ENCODE measurements around the gene GPR3. TPM values are rescaled to one million over a fixed set of nuclear protein-coding genes. Genes with fewer than 3 reads are reported as not detected.

The GPR3 gene
- total and polyA plus RNA-seq, 2 donors (not counting 3 experiments of a cell fraction or from before 2014, with no cell fraction given), result 1.8 TPM

GRCh38 chr1:27402349-27402754 is 9.9 kb downstream of the GPR3 start:
- no TSS peak for BruUV-seq (replicated peaks)
- intact Hi-C loops (cut with micrococcal nuclease), result loop anchor here (1.0 to 2.0 kb wide), 2 partner anchors 26 to 204 kb away; no protein-coding TSS in a partner anchor
- ChIA-PET CTCF (interaction anchor here (0.6 to 3.0 kb wide), 9 partner anchors 14 to 261 kb away, joined by 3 to 33 read pairs (median 3); partner anchors contain the start of gene AHDC1), POLR2A (interaction anchor here (0.8 kb wide), 1 partner anchor 86 kb away, joined by 3 read pairs; no protein-coding TSS in a partner anchor)
- H3K36me3 ChIP-seq (ENCODE audit: control insufficient read depth in 2 of 2, extremely low read depth in 1 of 2, insufficient read depth in 2 of 2, low read length in 2 of 2), result peaks cover 0 to 11% of the 10 kb centered on the region in 2 experiments
- peak; percentile 74 for DNase-seq (ENCODE audit: low read depth, low spot score)
- TF ChIP-seq FOS (IDR thresholded peaks at IDR 0.05; ENCODE audit: borderline replicate concordance, insufficient read depth, low read length), result no peak
- no peak for TF ChIP-seq GATA2 (IDR thresholded peaks at IDR 0.05; ENCODE audit: insufficient read depth, insufficient read length, low read depth, low read length)
- no peak for TF ChIP-seq JUN (IDR thresholded peaks at IDR 0.05; ENCODE audit: borderline replicate concordance, insufficient read depth, insufficient read length, low read depth)
- TF ChIP-seq MYC (IDR thresholded peaks at IDR 0.05; ENCODE audit: low read depth, low read length), result no peak
- TF ChIP-seq EZH2 (IDR thresholded peaks at IDR 0.05; ENCODE audit: borderline replicate concordance, low read depth, low read length, severe bottlenecking), result no peak
- TF ChIP-seq CTCF (IDR thresholded peaks at IDR 0.05; ENCODE audit: extremely low read depth in 1 of 2, insufficient read depth in 1 of 2, low read depth in 1 of 2, low read length in 2 of 2), result peak; percentile 57 to 81
- H3K27me3 ChIP-seq (ENCODE audit: control insufficient read depth in 2 of 2, insufficient read depth in 2 of 2, low read length in 2 of 2), result no peaks in the 10 kb centered on the region
- FAIRE-seq, result peak; percentile 70
- H3K9ac ChIP-seq (replicated peaks; ENCODE audit: extremely low read depth, insufficient read depth, low read length), result no peak overlapping the region
- no peak overlapping the region for H2AFZ ChIP-seq (ENCODE audit: low read depth, low read length)
- peaks cover 4% of the 10 kb centered on the region for H3K4me1 ChIP-seq (ENCODE audit: control insufficient read depth, extremely low read depth, insufficient read depth, low read length)
- no peak overlapping the region for H3K27ac ChIP-seq (ENCODE audit: insufficient read depth, low read depth, low read length)
- H3K9me1 ChIP-seq (replicated peaks; ENCODE audit: control insufficient read depth, extremely low read depth, insufficient read depth, low read length), result no peaks in the 10 kb centered on the region
- H3K9me3 ChIP-seq (replicated peaks; ENCODE audit: control insufficient read depth, insufficient read depth, low read length), result no peaks in the 10 kb centered on the region
- H3K4me3 ChIP-seq (replicated peaks in 1 of 3; ENCODE audit: insufficient read depth in 1 of 3, low read depth in 1 of 3, low read length in 3 of 3), result no peak overlapping the region
- dilution Hi-C loops (cut with MboI; ENCODE audit: extremely low pct_ligation_motif_present, low sequenced_read_pairs), result loop anchor here (25.0 kb wide), 1 partner anchor 185 kb away; no protein-coding TSS in a partner anchor
- no peaks in the 10 kb centered on the region for H4K20me1 ChIP-seq (replicated peaks; ENCODE audit: control insufficient read depth, extremely low read depth, insufficient read depth, low read length)
- no peak overlapping the region for H3K4me2 ChIP-seq (ENCODE audit: insufficient read depth, low read length)
- no peaks in the 10 kb centered on the region for H3K79me2 ChIP-seq (ENCODE audit: control insufficient read depth, insufficient read depth, low read length)
